Stimulated activated CD4-positive, alpha-beta T cell treated with anti-CD3 and anti-CD28 coated beads, Interleukin-2, amount 100 ng/mL, for 24 hours (primary cell): ENCODE measurements around the gene HSPBAP1.
"Not testable (repeated sequence)": the region's sequence is repeated elsewhere in the genome, so short reads cannot be mapped to it uniquely, and the experiment has no call there.

Experiments used
- DNase-seq, 2 donors: peaks; one replicate each; pipeline ENCODE4 v3.0.0-alpha.2; 2020

Gene HSPBAP1

DNA sequence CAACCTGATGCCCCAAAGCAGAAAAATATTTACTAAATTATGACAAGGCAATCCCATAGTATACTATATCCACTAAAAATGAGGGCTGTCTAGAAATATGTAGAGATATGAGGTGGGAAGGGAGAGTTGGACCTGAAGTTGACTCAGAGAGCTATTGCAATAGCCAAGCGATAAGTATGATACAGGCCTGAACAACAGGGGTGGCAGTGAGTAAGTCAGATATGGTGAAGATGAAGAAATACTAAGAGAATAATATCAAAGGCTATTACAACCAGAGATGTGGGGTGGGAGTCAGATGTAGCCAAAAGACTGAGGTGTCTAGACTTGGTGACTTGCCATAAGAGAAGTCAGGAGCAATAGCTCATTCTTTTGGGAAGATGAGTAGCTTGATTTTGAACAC is 9.2 kb downstream of the HSPBAP1 start:
- DNase-seq: no peak

DNA sequence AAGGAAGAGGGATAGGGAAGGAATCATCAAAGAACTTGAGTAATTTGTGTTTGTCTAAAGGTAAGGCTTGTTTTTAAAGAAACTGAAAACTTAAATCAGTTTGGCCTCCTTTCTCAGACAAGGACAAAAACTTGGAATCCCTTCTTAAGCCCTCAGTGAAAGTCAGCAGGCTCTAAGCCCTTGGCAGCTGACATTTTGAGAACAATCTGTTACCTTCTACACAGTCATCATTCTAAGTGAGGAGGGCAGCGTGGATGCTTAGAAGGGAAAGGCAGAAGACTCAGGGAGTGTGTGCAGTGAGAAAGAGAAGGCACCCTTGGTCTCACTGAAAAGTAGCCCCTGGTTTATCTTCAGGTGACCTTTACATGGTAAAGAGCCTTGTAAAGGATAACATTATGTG is 10.8 kb downstream of the HSPBAP1 start:
- DNase-seq: no peak

DNA sequence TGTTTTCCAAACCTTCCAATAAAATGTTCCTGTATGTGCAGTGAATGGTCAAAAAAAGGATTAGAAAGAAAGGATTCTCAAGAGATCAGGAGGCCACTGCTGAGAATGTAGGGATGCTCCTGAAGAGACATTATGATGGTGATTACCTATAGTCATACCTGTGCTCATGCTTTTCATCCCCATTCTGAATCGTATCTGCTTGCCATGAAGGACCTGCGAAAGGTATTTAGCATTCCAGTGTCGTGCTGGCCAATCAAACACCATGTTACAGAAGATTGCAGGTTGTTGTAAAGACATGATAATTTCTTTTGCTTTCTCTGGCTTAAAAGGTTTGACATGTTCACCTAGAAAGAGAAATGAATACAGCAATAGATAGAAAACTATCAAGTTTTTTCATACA is 16.1 kb downstream of the HSPBAP1 start:
- DNase-seq: no peak

DNA sequence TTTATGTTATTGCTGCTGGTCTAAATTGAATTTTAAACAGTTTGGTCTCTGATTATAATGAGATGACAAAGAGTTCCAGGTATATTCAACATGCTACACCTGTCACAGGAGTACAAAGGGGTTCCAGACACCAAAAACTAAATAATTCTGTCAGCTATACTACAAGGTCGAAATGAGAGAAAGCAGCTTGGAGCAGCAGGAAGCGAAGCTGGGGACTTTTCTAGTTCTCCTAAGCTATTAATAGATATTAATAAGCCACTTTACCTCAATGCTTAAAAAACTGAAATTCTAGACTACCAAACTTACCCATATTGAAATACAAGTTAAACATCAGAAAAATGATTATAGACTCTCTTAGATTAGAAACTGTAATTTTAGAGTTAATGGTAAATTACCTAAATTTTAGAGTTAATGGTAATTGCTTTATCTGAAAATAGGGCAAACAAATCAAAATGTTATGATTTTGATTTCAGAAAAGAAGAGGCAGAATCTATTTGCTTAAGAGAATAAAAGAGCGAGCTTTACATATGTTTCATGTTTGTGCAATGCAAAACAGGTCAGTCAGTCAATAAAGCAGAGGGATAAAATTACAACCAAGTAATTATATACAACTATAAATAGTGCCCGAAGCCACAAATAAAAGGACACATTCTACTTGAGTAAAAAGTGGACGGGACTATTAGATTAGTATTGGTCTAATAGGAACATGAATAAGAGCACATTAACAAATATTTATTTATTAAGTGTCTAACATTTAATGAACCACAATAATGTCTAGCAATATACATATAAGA is 16.8 kb downstream of the HSPBAP1 start:
- DNase-seq: no peak

DNA sequence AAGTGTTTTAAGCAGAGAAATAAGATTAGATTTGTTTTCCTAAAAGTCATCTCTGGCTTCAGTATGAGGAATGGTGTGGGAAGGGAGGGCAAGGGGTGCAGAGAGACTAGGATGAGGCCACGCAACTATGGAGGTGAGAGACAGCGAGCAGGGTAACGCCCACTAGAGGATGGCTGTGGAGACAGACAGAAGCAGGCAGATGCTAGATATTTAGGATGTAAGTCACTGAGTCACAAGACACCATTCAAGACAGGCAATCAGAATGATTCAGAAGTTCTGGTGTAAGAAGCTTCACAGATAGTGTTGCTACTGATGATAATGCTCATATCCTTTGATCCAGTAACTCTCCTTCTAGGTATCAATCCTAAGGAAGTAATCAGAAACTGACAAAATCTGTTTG is 19.1 kb downstream of the HSPBAP1 start:
- no peak for DNase-seq

DNA sequence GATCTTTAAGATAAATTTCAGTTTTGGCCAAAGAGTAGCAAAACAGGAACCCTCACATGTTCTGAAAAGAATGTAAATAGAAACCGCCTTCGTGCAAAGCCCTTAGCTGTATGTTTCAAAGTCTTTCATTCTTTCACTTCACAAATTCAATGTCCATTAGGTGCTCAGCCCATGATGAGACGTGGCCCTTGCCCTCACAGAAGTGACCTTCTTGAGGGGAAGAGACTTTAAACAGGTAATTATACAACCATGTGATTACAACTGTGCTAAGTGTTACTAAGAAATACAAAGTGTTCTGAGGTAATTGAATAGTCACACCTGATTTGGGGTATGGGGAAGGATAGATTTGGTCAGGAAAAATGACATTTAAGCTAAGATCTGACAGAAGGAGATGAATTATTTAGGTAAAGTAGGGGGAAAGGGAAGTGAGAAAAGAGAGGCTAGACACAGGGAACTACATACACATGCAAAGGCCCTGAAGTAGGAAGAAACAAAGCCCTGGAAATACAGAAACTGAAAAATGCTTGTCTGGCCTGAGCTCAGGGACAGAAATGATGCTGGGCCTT is 19.6 kb downstream of the HSPBAP1 start:
- DNase-seq: no peak

DNA sequence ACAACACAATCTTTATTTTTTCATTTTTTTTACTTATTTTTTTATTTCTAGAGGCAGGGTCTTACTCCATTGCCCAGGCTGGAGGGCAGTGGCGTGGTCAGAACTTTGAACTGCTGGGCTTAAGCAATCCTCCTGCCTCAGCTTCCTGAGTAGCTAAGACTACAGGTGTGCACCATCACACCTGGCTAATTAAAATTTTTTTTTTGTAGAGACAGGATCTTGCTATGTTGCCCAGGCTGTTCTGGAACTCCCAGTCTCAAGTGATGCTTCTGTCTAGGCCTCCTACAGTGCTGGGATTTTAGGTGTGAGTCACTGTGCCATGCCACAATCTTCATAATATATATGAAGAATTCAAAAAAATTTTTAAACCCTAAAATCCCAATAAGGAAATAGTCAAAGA is 20.8 kb downstream of the HSPBAP1 start:
- no peak for DNase-seq

DNA sequence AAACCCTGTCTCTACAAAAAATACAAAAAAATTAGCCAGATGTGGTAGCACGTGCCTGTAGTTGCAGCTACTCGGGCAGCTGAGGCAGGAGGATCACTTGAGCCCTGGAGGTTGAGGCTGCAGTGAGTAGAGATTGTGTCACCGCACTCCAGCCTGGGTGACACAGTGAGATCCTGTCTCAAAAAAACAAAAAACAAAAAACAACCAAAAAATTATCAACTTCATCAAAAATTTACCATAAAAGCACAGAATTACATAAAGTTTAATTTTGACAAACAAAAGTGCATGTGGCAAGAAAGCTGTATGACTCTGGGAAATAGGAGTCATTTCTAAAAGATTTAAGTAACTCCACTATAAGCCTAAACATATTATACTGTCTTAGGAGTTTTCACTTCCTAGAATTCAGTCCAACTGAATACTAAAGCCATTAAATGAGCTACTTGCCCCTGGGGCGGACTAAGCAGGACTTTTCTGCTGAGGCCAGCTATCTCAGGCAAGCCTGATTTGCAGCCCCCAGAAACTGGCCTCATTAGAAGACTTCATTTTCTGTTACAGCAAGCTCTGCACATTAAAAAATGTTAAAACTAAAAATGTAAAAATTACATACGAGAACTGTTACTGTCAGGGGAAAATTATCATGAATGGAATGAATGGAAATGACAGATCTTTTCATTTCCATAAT is 23.0 kb downstream of the HSPBAP1 start:
- no peak for DNase-seq

DNA sequence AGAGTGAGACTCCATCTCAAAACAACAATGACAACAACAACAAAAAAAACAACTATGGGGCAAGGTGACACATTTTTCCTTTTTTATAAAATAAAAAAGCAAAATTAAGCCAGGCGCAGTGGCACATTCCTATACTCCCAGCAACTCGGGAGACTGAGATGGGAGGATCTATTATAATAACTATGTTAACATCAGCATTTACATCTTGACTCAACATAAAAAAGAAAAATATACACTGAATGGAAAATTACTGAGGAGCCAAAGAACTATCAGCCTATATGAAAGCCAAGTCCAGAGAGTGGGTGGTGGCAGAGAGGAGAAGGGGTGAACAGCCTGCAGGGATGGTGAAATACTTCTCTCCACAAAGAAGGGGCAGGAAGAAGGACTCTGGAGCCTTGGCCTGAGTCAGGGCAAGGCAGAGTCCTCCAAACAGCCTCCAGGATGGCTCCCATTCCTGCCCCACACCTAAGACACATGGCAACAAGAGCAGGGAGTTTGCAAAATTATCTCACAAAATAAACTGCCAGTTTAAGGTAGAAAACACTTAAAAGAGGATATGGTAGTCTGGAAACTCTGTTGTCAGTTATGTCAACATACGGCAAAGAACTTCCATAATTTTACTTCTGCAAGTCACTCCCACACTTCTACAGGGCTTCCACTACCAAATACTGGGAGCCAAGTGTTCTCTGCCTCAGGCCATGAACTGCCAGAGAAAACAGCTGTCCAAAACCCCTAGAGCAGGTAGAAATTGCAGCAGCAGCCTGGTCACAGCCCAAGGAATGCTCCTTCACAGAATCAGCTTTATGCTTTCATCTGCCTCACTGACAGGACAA is 25.9 kb downstream of the HSPBAP1 start:
- DNase-seq: no peak

DNA sequence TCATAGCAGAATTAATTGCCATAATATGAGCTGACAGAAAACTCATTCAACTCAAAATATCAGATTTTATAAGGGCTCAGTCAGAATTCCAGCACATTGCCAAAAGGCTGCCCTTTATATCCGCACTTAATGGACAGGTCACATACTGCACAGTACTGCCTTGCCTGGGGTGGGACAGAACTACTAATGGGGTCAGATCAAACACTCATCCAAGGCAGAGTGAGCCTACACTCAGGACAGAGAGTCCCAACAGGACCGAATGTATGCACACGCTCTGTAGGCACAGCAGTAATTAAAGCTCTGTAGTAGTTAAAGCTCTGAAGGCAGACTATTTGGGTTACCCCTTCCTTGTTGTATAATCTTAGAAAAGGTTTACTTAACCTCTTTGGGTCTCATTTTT is 27.2 kb downstream of the HSPBAP1 start:
- DNase-seq: no peak

DNA sequence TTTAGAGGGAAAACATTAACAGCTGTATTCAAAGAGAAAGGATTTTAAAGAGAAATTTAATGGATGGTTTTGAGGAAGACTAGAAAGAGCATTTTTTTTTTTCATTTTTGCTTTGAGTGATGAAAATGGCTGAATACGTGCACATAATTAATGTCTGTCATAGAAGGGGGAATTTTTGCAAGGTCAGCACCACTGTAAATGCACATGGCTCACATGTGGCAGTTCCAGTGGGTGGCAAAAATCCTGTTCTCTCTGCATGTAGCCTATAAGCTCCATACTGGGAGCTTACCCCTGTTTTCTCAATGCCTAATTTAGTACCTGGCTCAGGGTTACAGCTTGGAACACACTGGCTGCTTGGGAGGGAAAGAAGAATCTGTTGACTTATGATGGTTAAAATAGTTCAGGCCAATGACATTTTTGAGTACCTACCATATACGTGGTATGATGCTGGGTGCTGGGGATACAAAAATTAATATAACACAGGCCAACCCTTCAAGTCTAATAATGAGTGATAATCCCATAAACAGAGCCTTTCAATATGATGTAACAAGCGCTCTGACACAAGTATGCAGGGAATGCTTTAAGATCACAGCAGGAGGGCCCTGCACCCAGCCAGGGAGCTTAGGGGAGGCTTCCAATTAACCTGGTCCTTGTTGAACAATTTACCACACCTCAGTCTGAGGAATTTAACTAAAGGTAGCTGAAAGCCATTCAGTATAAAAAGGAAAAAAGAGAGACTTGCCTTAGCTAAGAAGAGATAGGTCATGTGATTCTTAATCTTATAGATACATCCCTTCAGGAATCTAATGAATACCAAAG is 33.0 kb downstream of the HSPBAP1 start:
- DNase-seq: no peak

DNA sequence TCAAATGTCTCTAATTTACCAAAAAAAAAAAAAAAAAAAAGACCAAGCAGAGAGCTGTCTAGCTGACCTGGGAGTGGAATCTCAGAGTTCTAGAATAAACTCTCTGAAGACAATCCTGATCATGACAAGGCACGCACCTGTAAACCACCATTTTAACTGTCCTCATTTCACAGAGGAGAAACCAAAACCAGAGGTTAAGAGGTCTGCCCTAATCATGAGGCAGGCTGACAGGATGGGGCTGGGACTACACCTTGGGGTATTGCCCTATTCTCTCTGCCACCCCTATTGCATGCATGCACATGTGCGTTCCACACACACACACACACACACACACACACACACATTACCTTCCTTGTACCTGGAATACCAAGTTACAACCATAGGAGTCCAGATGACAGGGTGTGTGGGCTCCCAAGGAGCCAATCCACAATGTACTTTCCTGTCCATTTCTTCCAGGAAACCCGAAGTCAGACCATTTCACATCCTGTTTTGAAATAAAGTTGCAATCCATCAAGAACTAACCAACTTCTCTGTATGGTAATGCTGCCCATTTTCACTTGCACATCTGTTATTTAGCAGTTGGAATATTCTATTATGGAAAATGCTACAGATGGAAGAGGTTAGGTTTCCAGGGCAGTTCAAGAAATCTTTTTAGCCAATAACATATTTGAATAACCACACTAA is 34.6 kb downstream of the HSPBAP1 start:
- DNase-seq: no peak

DNA sequence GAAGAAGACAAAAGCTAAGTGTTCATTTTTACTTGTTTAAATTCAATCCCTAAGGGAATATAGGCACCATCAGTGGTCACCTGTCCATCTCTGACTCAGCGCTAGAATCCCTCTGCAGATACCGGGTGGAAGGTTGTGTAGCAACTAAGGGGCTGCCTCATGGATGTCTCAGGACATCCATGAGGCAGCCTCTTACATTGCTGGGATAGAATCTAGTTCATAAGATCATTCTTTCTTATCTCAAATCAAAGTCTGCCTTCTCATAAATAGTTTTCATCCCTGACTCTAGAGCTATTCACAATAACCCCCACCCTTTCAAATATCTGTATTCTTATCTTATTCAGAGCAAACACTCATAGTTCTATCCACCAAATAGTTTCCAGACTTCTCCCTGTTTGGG is 38.1 kb downstream of the HSPBAP1 start:
- DNase-seq: no peak

DNA sequence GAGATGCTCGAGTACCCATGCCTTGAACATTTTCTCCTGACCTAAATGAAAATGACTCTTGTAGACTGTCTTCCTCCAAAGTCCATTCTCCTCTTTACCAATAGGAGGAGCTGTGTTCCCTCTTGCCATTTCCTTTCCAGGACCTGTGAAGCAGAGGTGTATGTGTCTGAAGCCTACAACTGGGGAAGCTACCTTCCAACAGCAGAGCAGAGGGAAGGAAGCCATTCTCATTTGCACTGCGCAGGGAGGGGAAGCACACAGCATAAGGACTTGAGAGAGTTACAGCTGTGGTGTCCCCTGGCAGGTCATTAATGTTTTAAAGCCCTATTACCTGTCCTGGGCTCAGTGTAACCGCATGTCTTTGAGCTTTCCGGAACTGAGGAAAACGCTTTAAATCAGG is 38.7 kb downstream of the HSPBAP1 start:
- DNase-seq: no peak

DNA sequence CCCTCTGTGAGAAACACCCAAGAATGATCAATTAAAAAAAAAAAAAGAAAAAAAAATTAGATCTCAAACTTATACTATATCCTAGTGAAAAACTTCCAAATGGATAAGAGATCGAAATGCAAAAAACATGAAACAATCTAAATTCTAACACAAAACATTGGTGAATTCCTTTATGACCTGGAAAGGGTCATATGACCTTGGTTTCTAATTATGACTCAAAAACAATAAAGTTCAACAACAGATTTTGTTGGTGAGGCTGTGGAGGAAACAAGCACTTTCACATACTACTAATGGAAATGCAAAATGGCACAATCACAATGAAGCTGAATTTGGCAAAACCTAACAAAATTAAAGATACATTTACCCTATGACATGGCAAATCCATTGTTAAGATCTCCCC is 45.3 kb downstream of the HSPBAP1 start:
- no peak for DNase-seq

DNA sequence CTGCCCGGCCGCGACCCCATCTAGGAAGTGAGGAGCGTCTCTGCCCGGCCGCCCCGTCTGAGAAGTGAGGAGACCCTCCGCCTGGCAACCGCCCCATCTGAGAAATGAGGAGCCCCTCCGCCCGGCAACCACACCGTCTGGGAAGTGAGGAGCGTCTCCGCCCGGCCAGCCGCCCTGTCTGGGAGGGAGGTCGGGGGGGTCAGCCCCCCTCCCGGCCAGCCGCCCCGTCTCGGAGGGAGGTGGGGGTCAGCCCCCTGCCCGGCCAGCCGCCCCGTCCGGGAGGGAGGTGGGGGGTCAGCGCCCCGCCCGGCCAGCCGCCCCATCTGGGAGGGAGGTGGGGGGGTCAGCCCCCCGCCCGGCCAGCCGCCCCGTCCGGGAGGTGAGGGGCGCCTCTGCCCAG is 46.3 kb downstream of the HSPBAP1 start:
- not testable (repeated sequence) for DNase-seq

DNA sequence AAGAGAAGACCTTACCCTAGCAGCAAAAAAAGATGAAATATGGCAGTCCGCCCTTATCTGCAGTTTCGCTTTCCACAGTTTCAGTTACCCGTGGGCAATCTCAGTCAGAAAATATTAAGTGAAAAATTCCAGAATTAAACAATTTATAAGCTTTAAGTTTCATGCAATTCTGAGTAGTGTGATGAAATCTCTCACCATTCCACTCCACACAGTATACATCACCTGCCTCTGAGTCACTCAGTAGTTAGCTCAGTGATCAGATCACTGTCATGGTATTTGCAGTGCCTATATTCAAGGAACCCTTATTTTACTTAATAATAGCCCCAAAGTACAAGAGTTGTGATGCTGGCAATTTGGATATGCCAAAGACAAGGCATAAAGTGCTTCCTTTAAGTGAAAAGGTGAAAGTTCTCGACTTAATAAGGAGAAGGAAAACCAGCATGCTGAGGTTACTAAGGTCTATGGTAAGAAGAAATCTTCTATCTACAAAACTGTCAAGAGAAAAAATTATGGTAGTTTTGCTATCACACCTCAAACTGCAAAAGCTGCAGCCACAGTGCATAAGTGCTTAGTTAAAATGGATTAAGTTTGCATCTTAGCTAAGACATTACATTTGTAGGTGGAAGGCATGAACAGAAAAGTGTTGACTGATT is 48.1 kb downstream of the HSPBAP1 start:
- DNase-seq: no peak

DNA sequence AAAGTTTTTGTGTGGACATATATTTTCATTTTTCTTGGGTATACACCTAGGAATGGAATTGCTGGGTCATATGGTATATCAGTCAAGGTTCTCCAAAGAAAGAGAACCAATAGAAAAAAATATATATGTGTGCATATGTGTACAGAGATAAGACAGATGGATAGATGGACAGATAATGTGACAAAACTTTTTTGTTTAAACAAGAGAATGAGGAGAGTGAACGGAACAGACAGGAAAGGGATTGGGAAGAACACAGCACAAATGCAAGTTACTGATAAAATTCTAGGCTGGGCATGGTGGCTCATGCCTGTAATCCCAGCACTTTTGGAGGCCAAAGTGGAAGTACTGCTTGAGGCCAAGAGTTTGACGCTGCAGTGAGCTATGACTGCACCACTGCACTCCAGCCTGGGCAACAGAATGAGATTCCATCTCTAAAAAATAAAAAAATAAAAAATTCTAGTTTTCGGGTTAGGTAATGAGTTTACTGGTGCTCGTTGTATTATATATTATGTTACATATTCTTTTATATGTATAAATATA is 50.0 kb downstream of the HSPBAP1 start:
- DNase-seq: no peak

DNA sequence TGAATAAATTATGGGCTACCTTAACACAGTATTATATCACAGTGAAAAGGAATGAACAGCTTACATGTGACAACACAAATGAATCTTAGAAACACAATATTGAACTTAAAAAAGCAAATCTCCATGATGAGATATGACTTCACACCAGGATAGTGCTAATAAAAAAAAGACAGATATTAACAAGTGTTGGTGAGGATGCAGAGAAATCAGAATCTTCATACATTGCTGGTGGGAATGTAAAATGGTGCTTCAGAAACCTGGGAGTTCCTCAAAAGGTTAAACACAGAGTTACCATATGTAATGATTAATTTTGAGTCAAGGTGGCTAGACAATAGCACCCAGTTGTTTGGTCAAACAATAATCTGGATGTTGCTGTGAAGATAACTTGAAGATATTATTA is 51.4 kb downstream of the HSPBAP1 start:
- no peak for DNase-seq

DNA sequence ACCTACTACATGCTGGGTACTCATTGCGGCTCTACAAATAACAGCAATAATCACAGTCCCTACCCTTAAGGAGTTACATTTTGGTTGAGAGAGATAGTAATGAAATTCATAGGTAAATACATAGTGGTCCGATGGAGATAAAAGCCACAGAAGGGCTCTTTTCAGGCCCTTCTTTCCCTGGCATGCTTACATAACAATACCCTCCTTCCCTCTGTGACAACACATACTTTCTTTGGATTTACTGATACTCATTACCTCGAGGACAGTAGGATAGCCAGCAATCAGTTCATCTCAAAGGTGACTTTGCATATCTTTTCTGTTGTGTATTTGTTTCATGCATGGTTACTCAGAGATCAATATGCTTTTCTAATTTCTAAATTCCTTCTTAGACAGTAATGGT is 54.5 kb downstream of the HSPBAP1 start:
- no peak for DNase-seq
